ENCODE data around the gene ACVR1.

Gene ACVR1

GRCh38 chr2:157922336-157922735 is 46.2 kb upstream of the ACVR1 start:
- H3K14ac ChIP-seq (ENCODE audit: low read length) = no peak overlapping the region
- no peak overlapping the region for H2BK12ac ChIP-seq (ENCODE audit: low read length)
- no peak overlapping the region for H3K27ac ChIP-seq (ENCODE audit: low read depth, low read length)
- no peak overlapping the region for H3K4me3 ChIP-seq (ENCODE audit: low read depth, low read length)
- no peak overlapping the region for H3K4me2 ChIP-seq (ENCODE audit: low read length)
- H3K36me3 ChIP-seq (ENCODE audit: control insufficient read depth in 1 of 2, insufficient read depth in 2 of 2, low read length in 2 of 2) = no peaks in the 10 kb centered on the region
- H3K9me3 ChIP-seq (ENCODE audit: insufficient read depth, low read depth, low read length) = no peaks in the 10 kb centered on the region
- no peak overlapping the region for H4K12ac ChIP-seq (ENCODE audit: low read depth, low read length)
- no peaks in the 10 kb centered on the region for H3K4me1 ChIP-seq (ENCODE audit: control insufficient read depth in 1 of 2, insufficient read depth in 2 of 2, low read length in 2 of 2)
- no peak overlapping the region for H3K23ac ChIP-seq (ENCODE audit: low read length)
- no peak overlapping the region for H3K18ac ChIP-seq (ENCODE audit: low read length)
- H3K27me3 ChIP-seq (ENCODE audit: insufficient read depth, low read length) = no peaks in the 10 kb centered on the region
- H2BK5ac ChIP-seq (ENCODE audit: low read depth, low read length, poor library complexity) = no peak overlapping the region
- no peak overlapping the region for H4K91ac ChIP-seq (ENCODE audit: low read depth, low read length)
- no peak overlapping the region for H2AK5ac ChIP-seq (ENCODE audit: low read length)
- H3K79me2 ChIP-seq (ENCODE audit: control insufficient read depth, insufficient read depth, low read length, poor library complexity) = no peaks in the 10 kb centered on the region
- no peak for DNase-seq
- no peaks in the 10 kb centered on the region for H3K79me1 ChIP-seq (ENCODE audit: low read length)
- H3K4ac ChIP-seq (ENCODE audit: low read depth, low read length) = no peak overlapping the region
- no CpG with 5 or more reads among the region's 5 CpGs for WGBS (ENCODE audit: extremely low coverage, insufficient coverage, insufficient read length)
- no peak overlapping the region for H3K9ac ChIP-seq (ENCODE audit: low read length)
- no peak overlapping the region for H2AFZ ChIP-seq (ENCODE audit: insufficient read depth, low read length, poor library complexity)
- no peak overlapping the region for H2BK120ac ChIP-seq (ENCODE audit: insufficient read depth, low read length, poor library complexity)
- H4K8ac ChIP-seq (ENCODE audit: low read depth, low read length) = no peak overlapping the region

GRCh38 chr2:157920736-157921135 is 44.6 kb upstream of the ACVR1 start:
- Histone ChIP-seq H3K27ac (ENCODE audit: low read depth, low read length) (no peak overlapping the region), H4K91ac (ENCODE audit: low read depth, low read length) (no peak overlapping the region), H3K4ac (ENCODE audit: low read depth, low read length) (no peak overlapping the region), H4K8ac (ENCODE audit: low read depth, low read length) (no peak overlapping the region), H3K9me3 (ENCODE audit: insufficient read depth, low read depth, low read length) (no peaks in the 10 kb centered on the region), H3K79me1 (ENCODE audit: low read length) (no peaks in the 10 kb centered on the region), H3K79me2 (ENCODE audit: control insufficient read depth, insufficient read depth, low read length, poor library complexity) (no peaks in the 10 kb centered on the region), H3K18ac (ENCODE audit: low read length) (no peak overlapping the region), H3K27me3 (ENCODE audit: insufficient read depth, low read length) (no peaks in the 10 kb centered on the region), H3K36me3 (ENCODE audit: control insufficient read depth in 1 of 2, insufficient read depth in 2 of 2, low read length in 2 of 2) (no peaks in the 10 kb centered on the region), H4K12ac (ENCODE audit: low read depth, low read length) (no peak overlapping the region), H3K4me3 (ENCODE audit: low read depth, low read length) (no peak overlapping the region), H3K9ac (ENCODE audit: low read length) (no peak overlapping the region), H3K4me2 (ENCODE audit: low read length) (no peak overlapping the region), H2BK120ac (ENCODE audit: insufficient read depth, low read length, poor library complexity) (no peak overlapping the region), H3K23ac (ENCODE audit: low read length) (no peak overlapping the region), H2BK5ac (ENCODE audit: low read depth, low read length, poor library complexity) (no peak overlapping the region), H2AFZ (ENCODE audit: insufficient read depth, low read length, poor library complexity) (no peak overlapping the region), H3K14ac (ENCODE audit: low read length) (no peak overlapping the region), H3K4me1 (ENCODE audit: control insufficient read depth in 1 of 2, insufficient read depth in 2 of 2, low read length in 2 of 2) (no peaks in the 10 kb centered on the region), H2AK5ac (ENCODE audit: low read length) (no peak overlapping the region), H2BK12ac (ENCODE audit: low read length) (no peak overlapping the region)
- DNase-seq = no peak
- WGBS (ENCODE audit: extremely low coverage, insufficient coverage, insufficient read length) = no CpG with 5 or more reads among the region's 1 CpG

GRCh38 chr2:157919181-157919580 is 43.1 kb upstream of the ACVR1 start:
- no peaks in the 10 kb centered on the region for H3K36me3 ChIP-seq (ENCODE audit: control insufficient read depth in 1 of 2, insufficient read depth in 2 of 2, low read length in 2 of 2)
- no peak overlapping the region for H4K12ac ChIP-seq (ENCODE audit: low read depth, low read length)
- H4K91ac ChIP-seq (ENCODE audit: low read depth, low read length) = no peak overlapping the region
- WGBS (ENCODE audit: extremely low coverage, insufficient coverage, insufficient read length) = no CpG with 5 or more reads among the region's 6 CpGs
- H3K9me3 ChIP-seq (ENCODE audit: insufficient read depth, low read depth, low read length) = no peaks in the 10 kb centered on the region
- H3K27ac ChIP-seq (ENCODE audit: low read depth, low read length) = no peak overlapping the region
- no peaks in the 10 kb centered on the region for H3K27me3 ChIP-seq (ENCODE audit: insufficient read depth, low read length)
- H2BK5ac ChIP-seq (ENCODE audit: low read depth, low read length, poor library complexity) = no peak overlapping the region
- H2BK12ac ChIP-seq (ENCODE audit: low read length) = no peak overlapping the region
- no peak overlapping the region for H2AFZ ChIP-seq (ENCODE audit: insufficient read depth, low read length, poor library complexity)
- no peak for DNase-seq
- H3K23ac ChIP-seq (ENCODE audit: low read length) = no peak overlapping the region
- H2AK5ac ChIP-seq (ENCODE audit: low read length) = no peak overlapping the region
- H4K8ac ChIP-seq (ENCODE audit: low read depth, low read length) = no peak overlapping the region
- no peak overlapping the region for H3K4ac ChIP-seq (ENCODE audit: low read depth, low read length)
- H3K9ac ChIP-seq (ENCODE audit: low read length) = no peak overlapping the region
- no peak overlapping the region for H2BK120ac ChIP-seq (ENCODE audit: insufficient read depth, low read length, poor library complexity)
- H3K79me1 ChIP-seq (ENCODE audit: low read length) = no peaks in the 10 kb centered on the region
- H3K79me2 ChIP-seq (ENCODE audit: control insufficient read depth, insufficient read depth, low read length, poor library complexity) = no peaks in the 10 kb centered on the region
- H3K4me3 ChIP-seq (ENCODE audit: low read depth, low read length) = no peak overlapping the region
- no peak overlapping the region for H3K14ac ChIP-seq (ENCODE audit: low read length)
- no peak overlapping the region for H3K4me2 ChIP-seq (ENCODE audit: low read length)
- no peaks in the 10 kb centered on the region for H3K4me1 ChIP-seq (ENCODE audit: control insufficient read depth in 1 of 2, insufficient read depth in 2 of 2, low read length in 2 of 2)
- H3K18ac ChIP-seq (ENCODE audit: low read length) = no peak overlapping the region

- no peak overlapping the region for H4K91ac ChIP-seq (ENCODE audit: low read depth, low read length)
- no peaks in the 10 kb centered on the region for H3K79me2 ChIP-seq (ENCODE audit: control insufficient read depth, insufficient read depth, low read length, poor library complexity)
- no CpG with 5 or more reads among the region's 1 CpG for whole genome bisulfite sequencing (ENCODE audit: extremely low coverage, insufficient coverage, insufficient read length)
- no peaks in the 10 kb centered on the region for H3K27me3 ChIP-seq (ENCODE audit: insufficient read depth, low read length)
- H3K4ac ChIP-seq (ENCODE audit: low read depth, low read length) = no peak overlapping the region
- no peak overlapping the region for H2BK12ac ChIP-seq (ENCODE audit: low read length)
- H3K23ac ChIP-seq (ENCODE audit: low read length) = no peak overlapping the region
- no peak overlapping the region for H4K8ac ChIP-seq (ENCODE audit: low read depth, low read length)
- H3K36me3 ChIP-seq (ENCODE audit: control insufficient read depth in 1 of 2, insufficient read depth in 2 of 2, low read length in 2 of 2) = no peaks in the 10 kb centered on the region
- no peak overlapping the region for H2BK120ac ChIP-seq (ENCODE audit: insufficient read depth, low read length, poor library complexity)
- H4K12ac ChIP-seq (ENCODE audit: low read depth, low read length) = no peak overlapping the region
- H2AFZ ChIP-seq (ENCODE audit: insufficient read depth, low read length, poor library complexity) = no peak overlapping the region
- no peak for DNase-seq
- no peak overlapping the region for H3K4me3 ChIP-seq (ENCODE audit: low read depth, low read length)
- no peak overlapping the region for H3K9ac ChIP-seq (ENCODE audit: low read length)
- H3K79me1 ChIP-seq (ENCODE audit: low read length) = no peaks in the 10 kb centered on the region
- H2BK5ac ChIP-seq (ENCODE audit: low read depth, low read length, poor library complexity) = no peak overlapping the region
- no peak overlapping the region for H2AK5ac ChIP-seq (ENCODE audit: low read length)
- H3K27ac ChIP-seq (ENCODE audit: low read depth, low read length) = no peak overlapping the region
- H3K4me2 ChIP-seq (ENCODE audit: low read length) = no peak overlapping the region
- no peaks in the 10 kb centered on the region for H3K4me1 ChIP-seq (ENCODE audit: control insufficient read depth in 1 of 2, insufficient read depth in 2 of 2, low read length in 2 of 2)
- no peak overlapping the region for H3K18ac ChIP-seq (ENCODE audit: low read length)
- no peak overlapping the region for H3K14ac ChIP-seq (ENCODE audit: low read length)
- no peaks in the 10 kb centered on the region for H3K9me3 ChIP-seq (ENCODE audit: insufficient read depth, low read depth, low read length)
Measured at GRCh38 chr2:157918319-157918718, 42.2 kb upstream of the ACVR1 start.

- Histone ChIP-seq H3K79me1 (ENCODE audit: low read length) (no peaks in the 10 kb centered on the region), H3K23ac (ENCODE audit: low read length) (no peak overlapping the region), H3K36me3 (ENCODE audit: control insufficient read depth in 1 of 2, insufficient read depth in 2 of 2, low read length in 2 of 2) (no peaks in the 10 kb centered on the region), H2AK5ac (ENCODE audit: low read length) (no peak overlapping the region), H2BK120ac (ENCODE audit: insufficient read depth, low read length, poor library complexity) (no peak overlapping the region), H2AFZ (ENCODE audit: insufficient read depth, low read length, poor library complexity) (no peak overlapping the region), H3K4ac (ENCODE audit: low read depth, low read length) (no peak overlapping the region), H2BK12ac (ENCODE audit: low read length) (no peak overlapping the region), H3K79me2 (ENCODE audit: control insufficient read depth, insufficient read depth, low read length, poor library complexity) (no peaks in the 10 kb centered on the region), H3K27ac (ENCODE audit: low read depth, low read length) (no peak overlapping the region), H3K18ac (ENCODE audit: low read length) (no peak overlapping the region), H3K4me2 (ENCODE audit: low read length) (no peak overlapping the region), H2BK5ac (ENCODE audit: low read depth, low read length, poor library complexity) (no peak overlapping the region), H4K8ac (ENCODE audit: low read depth, low read length) (no peak overlapping the region), H3K4me3 (ENCODE audit: low read depth, low read length) (no peak overlapping the region), H4K12ac (ENCODE audit: low read depth, low read length) (no peak overlapping the region), H3K4me1 (ENCODE audit: control insufficient read depth in 1 of 2, insufficient read depth in 2 of 2, low read length in 2 of 2) (no peaks in the 10 kb centered on the region), H3K27me3 (ENCODE audit: insufficient read depth, low read length) (no peaks in the 10 kb centered on the region), H3K14ac (ENCODE audit: low read length) (no peak overlapping the region), H3K9me3 (ENCODE audit: insufficient read depth, low read depth, low read length) (no peaks in the 10 kb centered on the region), H3K9ac (ENCODE audit: low read length) (no peak overlapping the region), H4K91ac (ENCODE audit: low read depth, low read length) (no peak overlapping the region)
- no peak for DNase-seq
Measured at GRCh38 chr2:157911750-157912149, 35.6 kb upstream of the ACVR1 start.
